Measurements from ENCODE around the gene P2RY2.

- TF ChIP-seq MXI1 (conservative IDR thresholded peaks at IDR 0.05; ENCODE audit: poor library complexity, severe bottlenecking), result no peak
- no peak for TF ChIP-seq CTCF (IDR thresholded peaks at IDR 0.05; ENCODE audit: poor library complexity, severe bottlenecking)
- TF ChIP-seq EZH2 (IDR thresholded peaks at IDR 0.05; ENCODE audit: borderline replicate concordance, insufficient read depth, low read length, poor library complexity, severe bottlenecking), result no peak
- TF ChIP-seq POLR2AphosphoS5 (IDR thresholded peaks at IDR 0.05), result no peak
- TF ChIP-seq SMC3 (conservative IDR thresholded peaks at IDR 0.05; ENCODE audit: poor library complexity), result no peak
Observed at GRCh38 chr11:73268671-73269271, 50.7 kb downstream of the P2RY2 start.
